HepG2 (cell line): Measurements from ENCODE around the gene BCL7A. TPM values are rescaled to one million over a fixed set of nuclear protein-coding genes. Genes with fewer than 3 reads are reported as not detected.

Experiments used
- ATAC-seq: fragments of 200-7000 bp; cut with Tn5 transposase; 3 replicates; pipeline ENCODE4 v1.9.1; 2020; ENCODE audit warnings: mild to moderate bottlenecking, moderate library complexity
- BruUV-seq: library from RNA; stranded (reverse); fragments of 400-500 nt; replicated peaks from 2 replicates; lab custom pipeline; 2021; lab: Mats Ljungman, UMichigan
- CTCF ChIA-PET: fragments of 300-600 bp; formaldehyde crosslinking; extraction: SDS; loops from one replicate; lab custom pipeline; 2021; ENCODE audit warnings: low total read pairs, inconsistent platforms, low intra/inter-chr PET ratio; lab: Yijun Ruan, JAX
- POLR2A ChIA-PET: fragments of 350-600 bp; sonication (Branson Sonifier 250); formaldehyde crosslinking; loops from one replicate; lab custom pipeline; 2020; ENCODE audit warnings: antibody characterized with exemption, inconsistent platforms; lab: Yijun Ruan, JAX
- DNase-seq: peaks from one replicate; pipeline ENCODE4 v3.0.0-alpha.2; 2015; ENCODE audit warnings: low spot score
- FAIRE-seq: peaks from 3 replicates; lab custom pipeline; 2011; peaks lifted over from hg19 to GRCh38; lab: Jason Lieb, UNC
- H2AFZ ChIP-seq: one replicate; pipeline ENCODE4 v1.6.1; 2011; ENCODE audit warnings: low read length, inconsistent platforms
- H3K27ac ChIP-seq: fragments of 300-600 bp; 3 replicates; pipeline ENCODE4 v1.8.0; 2011; ENCODE audit warnings: mixed run types, mild to moderate bottlenecking, mixed read lengths, low read length, inconsistent platforms; ENCODE audit not compliant: insufficient read depth; ENCODE audit errors: extremely low read length
- H3K27me3 ChIP-seq, 2 experiments: fragments of 200-600 bp in 1 of 2; 2 replicates in 1 of 2; 3 replicates in 1 of 2; pipeline versions ENCODE4 v1.6.0 to v1.8.0; 2011; ENCODE audit warnings: low read length in 2 of 2, mild to moderate bottlenecking in 2 of 2, moderate library complexity in 2 of 2, inconsistent platforms in 1 of 2; ENCODE audit not compliant: insufficient read depth in 2 of 2, control insufficient read depth in 1 of 2
- H3K36me3 ChIP-seq, 2 experiments: fragments of 200-600 bp in 1 of 2; replicated peaks in 1 of 2; 2 replicates in 1 of 2; 3 replicates in 1 of 2; pipeline versions ENCODE4 v1.5.1 to v1.8.0; 2011; ENCODE audit warnings: low read length in 2 of 2, inconsistent platforms in 1 of 2; ENCODE audit not compliant: insufficient read depth in 2 of 2, control insufficient read depth in 1 of 2
- H3K4me1 ChIP-seq: 2 replicates; pipeline ENCODE4 v1.5.1; 2012; ENCODE audit warnings: low read length, inconsistent platforms; ENCODE audit not compliant: insufficient read depth
- H3K4me2 ChIP-seq: 2 replicates; pipeline ENCODE4 v1.6.0; 2011; ENCODE audit warnings: low read depth, low read length, inconsistent platforms
- H3K4me3 ChIP-seq, 3 experiments: fragments of 200-600 bp in 1 of 3; sonication (generic), shearing (Covaris generic) in 1 of 3; replicated peaks in 1 of 3; 2 replicates each; pipeline ENCODE4 v1.5.1; 2011 to 2016; ENCODE audit warnings: low read length in 3 of 3, inconsistent platforms in 2 of 3, low read depth in 2 of 3, mild to moderate bottlenecking in 2 of 3, control low read depth in 1 of 3, mixed read lengths in 1 of 3; ENCODE audit not compliant: insufficient read depth in 1 of 3
- H3K79me2 ChIP-seq: one replicate; pipeline ENCODE4 v1.6.1; 2011; ENCODE audit warnings: low read length, inconsistent platforms; ENCODE audit not compliant: insufficient read depth
- H3K9ac ChIP-seq: 2 replicates; pipeline ENCODE4 v1.6.0; 2011; ENCODE audit warnings: mild to moderate bottlenecking, low read depth, low read length, inconsistent platforms; ENCODE audit not compliant: insufficient read depth
- H3K9me3 ChIP-seq: 2 replicates; pipeline ENCODE4 v1.5.1; 2012; ENCODE audit warnings: mild to moderate bottlenecking, low read length
- H4K20me1 ChIP-seq: 2 replicates; pipeline ENCODE4 v1.6.0; 2011; ENCODE audit warnings: inconsistent platforms, mild to moderate bottlenecking, low read length, moderate library complexity; ENCODE audit not compliant: insufficient read depth
- HES4 ChIP-seq: sonication (generic); formaldehyde crosslinking; IDR thresholded peaks from 2 replicates; pipeline ENCODE4 v1.9.0; 2021; ENCODE audit warnings: mild to moderate bottlenecking, missing genetic modification reagents, borderline replicate concordance
- KAT8 ChIP-seq: IDR thresholded peaks from 2 replicates; pipeline ENCODE4 v1.6.1; 2016; ENCODE audit warnings: missing genetic modification reagents, missing compliant biosample characterization
- NBN ChIP-seq: fragments of 450-650 bp; conservative IDR thresholded peaks from 2 replicates; pipeline ENCODE4 v1.6.1; 2017
- POLR2A ChIP-seq, 2 experiments: IDR thresholded peaks; 2 replicates each; pipeline ENCODE4 v1.6.1; 2011; ENCODE audit warnings: low read depth in 2 of 2, low read length in 2 of 2, mild to moderate bottlenecking in 1 of 2, moderate library complexity in 1 of 2; ENCODE audit not compliant: insufficient read depth in 1 of 2
- RAD21 ChIP-seq: fragments of 450-650 bp; formaldehyde crosslinking; IDR thresholded peaks from 2 replicates; pipeline ENCODE4 v1.5.0; 2020; ENCODE audit warnings: mild to moderate bottlenecking
- SOX13 ChIP-seq, 3 experiments: fragments of 450-650 bp in 1 of 3; sonication (generic) in 1 of 3; formaldehyde crosslinking in 1 of 3; IDR thresholded peaks in 2 of 3; conservative IDR thresholded peaks in 1 of 3; 2 replicates each; pipeline versions ENCODE4 v1.5.0 to v1.6.1; 2016 to 2020; ENCODE audit warnings: antibody characterized with exemption in 1 of 3, mild to moderate bottlenecking in 1 of 3, missing compliant biosample characterization in 1 of 3, missing genetic modification reagents in 1 of 3, moderate library complexity in 1 of 3
- WGBS: methylation state at CpG from one replicate; pipeline ENCODE4 v1.1.6; 2017; ENCODE audit warnings: low lambda C conversion rate; 5-methylcytosine and 5-hydroxymethylcytosine counted together
- in situ Hi-C: cut with HindIII; loops from 2 replicates; pipeline ENCODE4 v1.10.0; 2017; ENCODE audit warnings: low pct_unique_long_range_greater_than_20kb; ENCODE audit not compliant: extremely low pct_ligation_motif_present
- intact Hi-C: fragments of 100-400 bp; cut with micrococcal nuclease; formaldehyde crosslinking; loops from one replicate; pipeline ENCODE4 v1.10.0; 2022; ENCODE audit not compliant: unreplicated experiment
- polyA plus RNA-seq, 8 experiments: library from polyadenylated mRNA; depleted of rRNA in 3 of 8; stranded (reverse) in 7 of 8; unstranded in 1 of 8; fragments of >200 nt; fragmentation: Illumina TruSeq in 4 of 8; extraction: Trizol in 4 of 8; gene quantifications; 2 replicates each; pipeline versions ENCODE4 v1.2.1 to v1.2.3, GENCODE V29; 2011 to 2016; ENCODE audit warnings: low read depth in 4 of 8, missing spikeins in 1 of 8, mixed read lengths in 1 of 8; ENCODE audit not compliant: insufficient read depth in 1 of 8
- total RNA-seq, 5 experiments: library from RNA; depleted of rRNA; stranded (reverse); fragments of >200 nt; fragmentation: Illumina TruSeq; extraction: Trizol; gene quantifications; 2 replicates each; pipeline ENCODE4 v1.2.3, GENCODE V29; 2016; ENCODE audit warnings: low read depth in 1 of 5
- TF ChIP-seq, protein P1 (sequence below): sonication (generic); formaldehyde crosslinking; IDR thresholded peaks from 2 replicates; pipeline ENCODE4 v1.5.1; 2020; ENCODE audit warnings: missing genetic modification reagents, mild to moderate bottlenecking, borderline replicate concordance
- TF ChIP-seq, protein P2 (sequence below), 2 experiments: fragments of 450-650 bp in 1 of 2; sonication (generic) in 1 of 2; formaldehyde crosslinking in 1 of 2; IDR thresholded peaks; 2 replicates each; pipeline versions ENCODE4 v1.6.1 to v1.8.0; 2016 to 2022; ENCODE audit warnings: antibody characterized with exemption in 1 of 2, mild to moderate bottlenecking in 1 of 2, missing genetic modification reagents in 1 of 2

BCL7A gene
- total and polyA plus RNA-seq, 2 of the 13 experiments (the other 11 are each of a cell fraction or from before 2014, with no cell fraction given): 4.1 to 6.2 TPM

DNA sequence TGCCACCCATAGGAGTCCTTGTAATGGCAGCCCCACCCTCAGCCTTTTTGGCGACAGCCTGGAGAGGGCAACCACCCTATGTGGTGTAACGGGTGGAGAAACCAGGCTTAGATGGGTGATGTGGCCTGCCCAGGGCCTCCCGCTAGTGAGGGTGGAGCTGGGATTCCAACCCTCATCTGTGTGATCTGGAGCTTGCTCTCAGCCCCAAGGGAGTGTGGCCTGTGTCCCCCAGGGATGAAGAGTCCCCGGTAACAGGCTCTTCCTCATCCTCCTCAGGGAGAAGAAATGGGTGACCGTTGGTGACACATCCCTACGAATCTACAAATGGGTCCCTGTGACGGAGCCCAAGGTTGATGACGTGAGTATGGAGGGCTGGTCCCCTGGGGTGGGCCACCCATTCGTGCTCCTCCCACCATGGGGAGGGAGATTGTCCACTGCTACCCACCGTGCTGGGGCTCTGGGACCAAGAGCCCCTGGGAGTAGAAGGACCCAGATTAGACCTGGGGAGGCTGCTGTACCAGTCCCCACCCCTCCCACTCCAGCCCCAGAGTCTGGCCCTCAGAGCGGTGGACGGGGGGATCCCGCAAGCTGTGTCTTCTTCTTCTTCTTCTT is 8.8 kb downstream of the BCL7A start:
- POLR2A ChIA-PET: no interaction called here
- 98% methylated on average over 9 of the region's 13 CpGs for WGBS
- no peak for TF ChIP-seq SOX13 (IDR thresholded peaks at IDR 0.05)
- no peak for TF ChIP-seq SOX13 (CRISPR knock-in tag; conservative IDR thresholded peaks at IDR 0.05 in 1 of 2, IDR thresholded peaks at IDR 0.05 in 1 of 2)
- TF ChIP-seq, protein P1, sequence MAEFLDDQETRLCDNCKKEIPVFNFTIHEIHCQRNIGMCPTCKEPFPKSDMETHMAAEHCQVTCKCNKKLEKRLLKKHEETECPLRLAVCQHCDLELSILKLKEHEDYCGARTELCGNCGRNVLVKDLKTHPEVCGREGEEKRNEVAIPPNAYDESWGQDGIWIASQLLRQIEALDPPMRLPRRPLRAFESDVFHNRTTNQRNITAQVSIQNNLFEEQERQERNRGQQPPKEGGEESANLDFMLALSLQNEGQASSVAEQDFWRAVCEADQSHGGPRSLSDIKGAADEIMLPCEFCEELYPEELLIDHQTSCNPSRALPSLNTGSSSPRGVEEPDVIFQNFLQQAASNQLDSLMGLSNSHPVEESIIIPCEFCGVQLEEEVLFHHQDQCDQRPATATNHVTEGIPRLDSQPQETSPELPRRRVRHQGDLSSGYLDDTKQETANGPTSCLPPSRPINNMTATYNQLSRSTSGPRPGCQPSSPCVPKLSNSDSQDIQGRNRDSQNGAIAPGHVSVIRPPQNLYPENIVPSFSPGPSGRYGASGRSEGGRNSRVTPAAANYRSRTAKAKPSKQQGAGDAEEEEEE (CRISPR knock-in tag): no peak
- TF ChIP-seq HES4 (CRISPR knock-in tag): no peak
- TF ChIP-seq RAD21 (CRISPR knock-in tag): no peak
- TF ChIP-seq NBN: no peak
- TF ChIP-seq, protein P2, sequence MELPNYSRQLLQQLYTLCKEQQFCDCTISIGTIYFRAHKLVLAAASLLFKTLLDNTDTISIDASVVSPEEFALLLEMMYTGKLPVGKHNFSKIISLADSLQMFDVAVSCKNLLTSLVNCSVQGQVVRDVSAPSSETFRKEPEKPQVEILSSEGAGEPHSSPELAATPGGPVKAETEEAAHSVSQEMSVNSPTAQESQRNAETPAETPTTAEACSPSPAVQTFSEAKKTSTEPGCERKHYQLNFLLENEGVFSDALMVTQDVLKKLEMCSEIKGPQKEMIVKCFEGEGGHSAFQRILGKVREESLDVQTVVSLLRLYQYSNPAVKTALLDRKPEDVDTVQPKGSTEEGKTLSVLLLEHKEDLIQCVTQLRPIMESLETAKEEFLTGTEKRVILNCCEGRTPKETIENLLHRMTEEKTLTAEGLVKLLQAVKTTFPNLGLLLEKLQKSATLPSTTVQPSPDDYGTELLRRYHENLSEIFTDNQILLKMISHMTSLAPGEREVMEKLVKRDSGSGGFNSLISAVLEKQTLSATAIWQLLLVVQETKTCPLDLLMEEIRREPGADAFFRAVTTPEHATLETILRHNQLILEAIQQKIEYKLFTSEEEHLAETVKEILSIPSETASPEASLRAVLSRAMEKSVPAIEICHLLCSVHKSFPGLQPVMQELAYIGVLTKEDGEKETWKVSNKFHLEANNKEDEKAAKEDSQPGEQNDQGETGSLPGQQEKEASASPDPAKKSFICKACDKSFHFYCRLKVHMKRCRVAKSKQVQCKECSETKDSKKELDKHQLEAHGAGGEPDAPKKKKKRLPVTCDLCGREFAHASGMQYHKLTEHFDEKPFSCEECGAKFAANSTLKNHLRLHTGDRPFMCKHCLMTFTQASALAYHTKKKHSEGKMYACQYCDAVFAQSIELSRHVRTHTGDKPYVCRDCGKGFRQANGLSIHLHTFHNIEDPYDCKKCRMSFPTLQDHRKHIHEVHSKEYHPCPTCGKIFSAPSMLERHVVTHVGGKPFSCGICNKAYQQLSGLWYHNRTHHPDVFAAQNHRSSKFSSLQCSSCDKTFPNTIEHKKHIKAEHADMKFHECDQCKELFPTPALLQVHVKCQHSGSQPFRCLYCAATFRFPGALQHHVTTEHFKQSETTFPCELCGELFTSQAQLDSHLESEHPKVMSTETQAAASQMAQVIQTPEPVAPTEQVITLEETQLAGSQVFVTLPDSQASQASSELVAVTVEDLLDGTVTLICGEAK (IDR thresholded peaks at IDR 0.05): no peak
- TF ChIP-seq, protein P2 (CRISPR knock-in tag; IDR thresholded peaks at IDR 0.05): no peak
- no peak for TF ChIP-seq POLR2A (IDR thresholded peaks at IDR 0.05; ENCODE audit: insufficient read depth in 1 of 2, low read depth in 2 of 2, low read length in 2 of 2)
- no peak for TF ChIP-seq KAT8
- Histone ChIP-seq H3K4me3 (no peak overlapping the region), H2AFZ (no peak overlapping the region), H3K4me2 (no peak overlapping the region), H3K27me3 (no peaks in the 10 kb centered on the region), H3K27ac (no peak overlapping the region), H3K79me2 (peaks cover 12% of the 10 kb centered on the region), H3K9me3 (no peaks in the 10 kb centered on the region), H4K20me1 (0 out of 2 replicates have a peak, but pooled peaks cover 3% of the 10 kb centered on the region), H3K36me3 (peaks cover 1 to 6% of the 10 kb centered on the region in 2 experiments; a peak in 4 of 5 replicates), H3K9ac (no peak overlapping the region), H3K4me1 (peaks cover 20% of the 10 kb centered on the region)
- DNase-seq: no peak
- no peak for FAIRE-seq
- CTCF ChIA-PET: no interaction called here
- intact Hi-C loops (no loop called here), in situ Hi-C loops (no loop called here)
- BruUV-seq: no TSS peak
- peak; percentile 13 for ATAC-seq
